ENCODE data around the gene TEKT4.

TEKT4 gene

GRCh38 chr2:94924999-94925398, 53.8 kb downstream of the TEKT4 start:
- peak; percentile 79 for TF ChIP-seq REST (IDR thresholded peaks at IDR 0.05; ENCODE audit: low read depth)
